Measurements from ENCODE around the gene GJD3. TPM values are rescaled to one million over a fixed set of nuclear protein-coding genes. Genes with fewer than 3 reads are reported as not detected.

The GJD3 gene
- total RNA-seq, 3 donors from 2014 or later (not counting 1 experiment from before 2014, with no cell fraction given), result not detected

DNA sequence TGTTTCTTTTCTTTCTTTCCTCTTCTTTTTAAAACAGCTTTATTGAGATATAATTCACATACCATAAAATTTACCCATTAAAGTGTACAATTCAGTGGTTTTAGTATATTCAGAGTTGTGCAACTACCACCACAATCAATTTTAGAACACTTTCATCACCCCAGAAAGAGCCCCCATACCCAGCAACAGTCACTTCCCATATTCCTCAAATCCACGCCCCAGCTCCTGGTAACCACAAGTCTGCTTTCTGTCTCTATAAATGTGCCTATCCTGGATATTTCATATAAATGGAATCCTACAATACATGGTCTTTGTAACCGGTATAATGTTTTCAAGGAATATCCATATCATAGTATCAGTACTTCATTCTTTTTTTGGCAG, 36.2 kb downstream of the GJD3 start:
- WGBS (ENCODE audit: insufficient coverage), result 91% methylated on average over 1 of the region's 2 CpGs
- Histone ChIP-seq H3K27me3 (ENCODE audit: control insufficient read depth, insufficient read depth, low read length) (no peaks in the 10 kb centered on the region), H3K4me1 (ENCODE audit: control insufficient read depth, insufficient read depth, low read length) (peaks cover 94% of the 10 kb centered on the region), H3K9me3 (ENCODE audit: control insufficient read depth, insufficient read depth, low read length) (no peaks in the 10 kb centered on the region), H3K4me3 (ENCODE audit: low read length) (no peak overlapping the region), H3K27ac (ENCODE audit: low read length) (peak overlapping the region; percentile 98), H3K36me3 (ENCODE audit: control insufficient read depth, insufficient read depth, low read length) (peaks cover 21% of the 10 kb centered on the region)
- Mint-ChIP-seq H3K36me3 (no peaks in the 10 kb centered on the region), H3K4me3 (no peak overlapping the region), H3K27me3 (ENCODE audit: low read depth in 2 of 2) (no peaks in the 10 kb centered on the region), H3K27ac (peak overlapping the region; percentile 99), H3K9me3 (no peaks in the 10 kb centered on the region), H3K4me1 (peaks cover 68 to 76% of the 10 kb centered on the region in 2 donors)
- DNase-seq, result no peak
- no peak for TF ChIP-seq CTCF (IDR thresholded peaks at IDR 0.05)
- no peak for ATAC-seq
- intact Hi-C loops (cut with micrococcal nuclease), result no loop called here

- ATAC-seq (no peak), DNase-seq (no peak)
- Mint-ChIP-seq H3K27me3 (ENCODE audit: low read depth in 2 of 2) (no peaks in the 10 kb centered on the region), H3K4me1 (peaks cover 73 to 80% of the 10 kb centered on the region in 2 donors), H3K36me3 (no peaks in the 10 kb centered on the region), H3K4me3 (peak overlapping the region; percentile 17), H3K9me3 (no peaks in the 10 kb centered on the region), H3K27ac (peak overlapping the region; percentile 99)
- Histone ChIP-seq H3K27me3 (ENCODE audit: control insufficient read depth, insufficient read depth, low read length) (no peaks in the 10 kb centered on the region), H3K4me1 (ENCODE audit: control insufficient read depth, insufficient read depth, low read length) (peaks cover 95% of the 10 kb centered on the region), H3K27ac (ENCODE audit: low read length) (peak overlapping the region; percentile 98), H3K9me3 (ENCODE audit: control insufficient read depth, insufficient read depth, low read length) (no peaks in the 10 kb centered on the region), H3K36me3 (ENCODE audit: control insufficient read depth, insufficient read depth, low read length) (peaks cover 21% of the 10 kb centered on the region), H3K4me3 (ENCODE audit: low read length) (no peak overlapping the region)
- no peak for TF ChIP-seq CTCF (IDR thresholded peaks at IDR 0.05)
- intact Hi-C loops (cut with micrococcal nuclease), result no loop called here
- 43% methylated on average over 3 of the region's 3 CpGs for WGBS (ENCODE audit: insufficient coverage)
Observed at GRCh38 chr17:40327735-40328385, 36.7 kb downstream of the GJD3 start.

- peak in 1 of 2 donors; percentile 43 for DNase-seq
- H3K27me3 Mint-ChIP-seq (ENCODE audit: low read depth in 2 of 2), result no peaks in the 10 kb centered on the region
- 72% methylated on average over 4 of the region's 4 CpGs for WGBS (ENCODE audit: insufficient coverage)
- no peak for ATAC-seq
- H3K4me3 Mint-ChIP-seq, result peak overlapping the region; percentile 17
- intact Hi-C loops (cut with micrococcal nuclease), result no loop called here
- Histone ChIP-seq H3K36me3 (ENCODE audit: control insufficient read depth, insufficient read depth, low read length) (peaks cover 17% of the 10 kb centered on the region), H3K27ac (ENCODE audit: low read length) (peak overlapping the region; percentile 98), H3K4me1 (ENCODE audit: control insufficient read depth, insufficient read depth, low read length) (peaks cover 95% of the 10 kb centered on the region), H3K9me3 (ENCODE audit: control insufficient read depth, insufficient read depth, low read length) (no peaks in the 10 kb centered on the region), H3K4me3 (ENCODE audit: low read length) (no peak overlapping the region), H3K27me3 (ENCODE audit: control insufficient read depth, insufficient read depth, low read length) (no peaks in the 10 kb centered on the region)
- H3K27ac Mint-ChIP-seq, result peak overlapping the region; percentile 99
- no peaks in the 10 kb centered on the region for H3K9me3 Mint-ChIP-seq
- TF ChIP-seq CTCF (IDR thresholded peaks at IDR 0.05), result no peak
- no peaks in the 10 kb centered on the region for H3K36me3 Mint-ChIP-seq
- H3K4me1 Mint-ChIP-seq, result peaks cover 76 to 81% of the 10 kb centered on the region in 2 donors
Observed at GRCh38 chr17:40327244-40327729, 37.2 kb downstream of the GJD3 start.

DNA sequence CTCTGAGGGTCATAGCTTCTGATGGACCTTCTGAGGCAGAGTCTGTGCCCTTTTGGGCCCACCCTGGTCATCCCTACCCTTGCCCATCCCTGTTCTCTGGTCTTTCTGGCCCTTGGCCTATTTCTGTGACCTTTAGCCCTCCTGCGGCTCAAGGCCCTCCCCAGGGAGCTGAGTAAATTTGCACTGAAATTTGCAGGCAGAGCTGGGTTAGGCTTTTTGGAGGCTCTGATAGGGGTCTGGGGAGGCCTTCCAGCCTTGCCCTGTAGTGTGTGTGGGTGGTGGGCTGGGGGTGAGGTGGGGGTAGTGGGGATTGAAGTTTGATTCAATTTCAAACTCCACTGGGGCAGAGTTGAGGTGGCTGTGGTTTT, 37.7 kb downstream of the GJD3 start:
- Mint-ChIP-seq H3K36me3 (no peaks in the 10 kb centered on the region), H3K27ac (peak overlapping the region; percentile 99), H3K4me3 (peak overlapping the region; percentile 80), H3K27me3 (ENCODE audit: low read depth in 2 of 2) (no peaks in the 10 kb centered on the region), H3K4me1 (peaks cover 76 to 85% of the 10 kb centered on the region in 2 donors), H3K9me3 (no peaks in the 10 kb centered on the region)
- TF ChIP-seq CTCF (IDR thresholded peaks at IDR 0.05), result no peak
- Histone ChIP-seq H3K27me3 (ENCODE audit: control insufficient read depth, insufficient read depth, low read length) (no peaks in the 10 kb centered on the region), H3K36me3 (ENCODE audit: control insufficient read depth, insufficient read depth, low read length) (peaks cover 12% of the 10 kb centered on the region), H3K4me3 (ENCODE audit: low read length) (peak overlapping the region; percentile 6), H3K27ac (ENCODE audit: low read length) (peak overlapping the region; percentile 98), H3K9me3 (ENCODE audit: control insufficient read depth, insufficient read depth, low read length) (no peaks in the 10 kb centered on the region), H3K4me1 (ENCODE audit: control insufficient read depth, insufficient read depth, low read length) (peaks cover 95% of the 10 kb centered on the region)
- DNase-seq (no peak), ATAC-seq (no peak)
- 36% methylated on average over 1 of the region's 1 CpG for WGBS (ENCODE audit: insufficient coverage)
- intact Hi-C loops (cut with micrococcal nuclease), result loop anchor here (1.0 kb wide), 1 partner anchor 9 kb away; no protein-coding TSS in a partner anchor

All from natural killer cell (primary cell).